HFFc6 (cell line): ENCODE results near the gene FAM209A. TPM values are rescaled to one million over a fixed set of nuclear protein-coding genes. Genes with fewer than 3 reads are reported as not detected.

Source experiments
- DNase-seq: peaks from one replicate; pipeline ENCODE4 v3.0.0-alpha.2; 2018
- H3K27ac Mint-ChIP-seq: 2 replicates; pipeline ENCODE4 v1.8.0; 2020; ENCODE audit warnings: mild to moderate bottlenecking, mixed read lengths
- H3K27me3 Mint-ChIP-seq: 2 replicates; pipeline ENCODE4 v1.8.0; 2021; ENCODE audit warnings: mild to moderate bottlenecking, moderate library complexity, mixed read lengths; ENCODE audit not compliant: insufficient read depth
- H3K36me3 Mint-ChIP-seq: 2 replicates; pipeline ENCODE4 v1.8.0; 2021; ENCODE audit warnings: low read depth, mixed read lengths
- H3K4me1 Mint-ChIP-seq: 2 replicates; pipeline ENCODE4 v1.8.0; 2020; ENCODE audit warnings: low read depth, mixed read lengths
- H3K4me3 Mint-ChIP-seq: 2 replicates; pipeline ENCODE4 v1.8.0; 2020; ENCODE audit warnings: mild to moderate bottlenecking, moderate library complexity, mixed read lengths
- H3K9me3 Mint-ChIP-seq: 2 replicates; pipeline ENCODE4 v1.8.0; 2020; ENCODE audit warnings: mild to moderate bottlenecking, mixed read lengths
- CTCF ChIP-seq: fragments of 200-600 bp; sonication (generic); IDR thresholded peaks from 2 replicates; pipeline ENCODE4 v1.5.0; 2021; ENCODE audit warnings: antibody characterized with exemption, mild to moderate bottlenecking
- total RNA-seq, 6 experiments: library from RNA; stranded (reverse); fragmentation: NEBNext Ultra II Directional; extraction: Animal tissue kit (Norgen Biotek cat#: 25700); gene quantifications; 2 replicates in 1 of 6; 3 replicates in 5 of 6; pipeline ENCODE4 v1.2.3, GENCODE V29; 2021

The FAM209A gene
- total RNA-seq, 6 experiments from 2014 or later = 0.21 TPM; not detected in 5

DNA sequence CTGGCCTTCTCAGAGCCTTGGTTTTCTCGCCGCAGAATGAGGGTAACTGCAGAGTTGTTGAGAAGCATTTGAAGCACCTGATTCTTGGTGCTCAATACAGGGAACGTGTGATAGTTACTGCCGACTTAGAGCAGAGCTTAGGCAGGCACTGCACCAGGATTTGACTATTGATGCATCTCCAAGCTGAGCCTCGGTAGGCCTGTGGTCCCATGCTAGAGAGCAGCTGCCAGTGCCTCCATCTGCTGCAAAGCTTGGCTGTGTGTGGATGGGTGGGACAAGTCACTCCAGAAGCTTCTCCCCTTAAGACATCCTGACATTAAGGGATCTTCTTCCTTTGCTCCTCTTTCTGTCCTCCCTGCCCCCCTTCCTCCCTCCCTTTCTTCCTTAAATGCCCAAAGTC is 49.4 kb downstream of the FAM209A start:
- Mint-ChIP-seq H3K27me3 (peaks cover 35% of the 10 kb centered on the region), H3K4me3 (no peak overlapping the region), H3K9me3 (no peaks in the 10 kb centered on the region), H3K27ac (no peak overlapping the region), H3K4me1 (peaks cover 12% of the 10 kb centered on the region), H3K36me3 (no peaks in the 10 kb centered on the region)
- no peak for TF ChIP-seq CTCF
- no peak for DNase-seq

- Mint-ChIP-seq H3K27me3 (peaks cover 33% of the 10 kb centered on the region), H3K36me3 (no peaks in the 10 kb centered on the region), H3K4me1 (peaks cover 12% of the 10 kb centered on the region), H3K27ac (peak overlapping the region; percentile 2; the same call in 1 of the 2 replicates), H3K4me3 (0 out of 2 replicates have a peak overlapping the region, but pooled peaks have one; percentile 2), H3K9me3 (no peaks in the 10 kb centered on the region)
- TF ChIP-seq CTCF = no peak
- DNase-seq = peak; percentile 4
Observed at GRCh38 chr20:56574531-56575142, 50.1 kb downstream of the FAM209A start.

- H3K9me3 Mint-ChIP-seq = no peaks in the 10 kb centered on the region
- no peaks in the 10 kb centered on the region for H3K36me3 Mint-ChIP-seq
- TF ChIP-seq CTCF = no peak
- H3K27ac Mint-ChIP-seq = peak overlapping the region; percentile 2; the same call in 1 of the 2 replicates
- H3K4me1 Mint-ChIP-seq = peaks cover 12% of the 10 kb centered on the region
- 0 out of 2 replicates have a peak overlapping the region, but pooled peaks have one; percentile 2 for H3K4me3 Mint-ChIP-seq
- peaks cover 32% of the 10 kb centered on the region for H3K27me3 Mint-ChIP-seq
- no peak for DNase-seq
Observed at GRCh38 chr20:56575157-56575556, 50.6 kb downstream of the FAM209A start.

Other genes starting within 250 kb of the FAM209A start
- gene FAM210B, start 165.8 kb upstream of the FAM209A start, total RNA-seq = 10 to 100 TPM; 34.5 to 58.6 (median 41.0) TPM
- 10 to 100 TPM; 37.2 to 82.0 (median 77.1) TPM for gene AURKA, start 132.5 kb upstream of the FAM209A start, total RNA-seq
- 10 to 100 TPM; 32.1 to 40.5 (median 34.6) TPM for gene CSTF1, start 132.1 kb upstream of the FAM209A start, total RNA-seq
- under 1 TPM; 0.38 to 0.70 (median 0.56) TPM for gene CASS4, start 112.5 kb upstream of the FAM209A start, total RNA-seq
- gene RTF2, start 56.1 kb upstream of the FAM209A start, total RNA-seq = 100 to 1,000 TPM; 148 to 158 (median 153) TPM
- gene FAM209B, start 8.5 kb downstream of the FAM209A start, total RNA-seq = under 1 TPM in 2 of 6 experiments, not detected in 4; 0.28 to 0.31 TPM
- 1 to 10 TPM; 1.6 to 4.5 (median 1.9) TPM for gene TFAP2C, start 104.6 kb downstream of the FAM209A start, total RNA-seq